HG03521 (cell line): ENCODE data around the gene KIAA0586.
A peak's percentile ranks its signal among the peaks of the same experiment; 100 is the strongest.
"Not testable (repeated sequence)": the region's sequence is repeated elsewhere in the genome, so short reads cannot be mapped to it uniquely, and the experiment has no call there.

Experiments
- ATAC-seq: cut with Tn5 transposase; IDR thresholded peaks from one replicate; pipeline ENCODE4 v1.9.1; 2021; ENCODE audit warnings: mild to moderate bottlenecking, moderate library complexity; ENCODE audit not compliant: unreplicated experiment

KIAA0586 gene

DNA sequence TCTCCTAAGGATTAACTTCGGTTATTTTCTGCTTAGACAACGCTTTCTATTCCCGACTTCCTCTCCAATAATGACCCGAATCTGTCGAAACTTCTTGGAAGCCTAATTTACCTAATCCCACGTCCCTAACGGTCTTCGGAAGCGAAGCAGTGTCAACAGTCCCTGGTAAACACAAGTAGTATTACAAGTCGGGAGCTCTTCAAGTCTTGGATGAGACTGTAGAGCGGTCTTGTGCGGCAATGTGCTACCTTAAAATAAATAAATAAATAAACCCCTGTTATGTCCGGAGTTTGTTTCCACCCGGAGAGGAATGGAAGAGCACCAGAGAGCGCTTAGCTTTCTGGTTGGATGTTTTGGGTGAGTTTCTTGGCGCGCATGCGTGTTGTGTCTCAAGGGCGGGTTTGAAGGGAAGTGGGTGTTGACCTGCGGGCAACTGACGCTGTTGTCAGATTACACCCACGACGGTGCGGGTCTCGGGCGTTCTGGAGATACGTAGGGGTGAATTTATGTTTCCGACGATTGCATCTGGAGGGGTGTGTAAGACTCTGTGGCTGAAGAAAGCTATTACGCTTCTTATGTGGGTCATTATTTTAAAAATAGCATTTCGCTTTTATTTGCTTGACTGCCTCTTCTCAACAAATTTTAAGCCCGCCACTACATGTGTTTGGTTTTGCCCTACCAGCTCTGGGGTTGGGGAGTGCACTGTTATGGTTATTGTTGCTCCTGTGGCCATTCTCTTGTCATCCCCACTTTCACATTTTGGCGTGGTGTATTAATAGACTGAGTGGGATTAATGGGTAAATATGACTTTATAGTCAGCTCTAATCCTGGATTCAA lies at the start of gene KIAA0586, which contains the start of gene TIMM9:
KIAA0586 (plus strand) TSS at position 439 of the 837 bp plus-strand sequence. CDS start 546 bp downstream, outside the sequence.
TIMM9 (minus strand) TSS at position 251 of the 837 bp plus-strand sequence. CDS start 15,586 bp downstream, outside the sequence.
- peak; percentile 88 for ATAC-seq

GRCh38 chr14:58390830-58391229 lies 36.7 kb upstream of the KIAA0586 start:
- no peak for ATAC-seq

DNA sequence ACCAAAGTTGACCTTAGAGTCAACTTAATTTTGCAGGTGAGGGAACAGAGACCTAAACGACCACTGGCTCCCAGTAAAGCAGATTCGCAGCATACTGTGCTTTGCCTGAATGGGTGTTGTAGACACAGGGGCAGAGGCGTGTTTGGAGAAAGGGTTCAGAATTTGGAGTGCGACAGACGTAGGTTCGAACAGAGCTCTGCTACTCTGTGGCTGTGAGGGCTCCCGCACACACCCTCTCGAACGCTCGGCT lies 32.0 kb upstream of the KIAA0586 start:
- no peak for ATAC-seq

GRCh38 chr14:58395812-58396788 lies 31.4 kb upstream of the KIAA0586 start, which contains the start of gene TOMM20L:
Gene TOMM20L (plus strand): TSS chr14:58395930. CDS start chr14:58395958, 28 bp downstream.
- peak; percentile 92 for ATAC-seq

DNA sequence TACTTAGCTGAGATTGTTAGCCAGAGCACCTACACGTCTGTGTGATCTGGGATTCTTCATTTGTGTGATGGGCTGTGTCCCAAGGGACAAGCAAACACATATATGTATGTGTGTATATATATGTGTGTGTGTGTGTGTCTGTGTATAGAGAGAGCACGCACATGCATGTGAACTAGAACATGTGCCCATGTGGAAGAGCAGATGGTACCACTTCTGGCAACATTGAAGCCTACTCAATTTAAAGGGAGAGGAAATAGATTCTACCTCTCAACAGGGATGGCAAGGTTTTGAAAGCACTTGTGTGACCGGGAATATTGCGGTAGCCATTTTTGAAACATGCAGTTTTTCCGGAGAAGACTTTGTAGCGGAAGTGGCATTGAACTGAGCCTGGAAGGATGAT lies 30.4 kb upstream of the KIAA0586 start:
- no peak for ATAC-seq

- ATAC-seq: no peak
Observed at GRCh38 chr14:58398495-58398894, 29.0 kb upstream of the KIAA0586 start.

DNA sequence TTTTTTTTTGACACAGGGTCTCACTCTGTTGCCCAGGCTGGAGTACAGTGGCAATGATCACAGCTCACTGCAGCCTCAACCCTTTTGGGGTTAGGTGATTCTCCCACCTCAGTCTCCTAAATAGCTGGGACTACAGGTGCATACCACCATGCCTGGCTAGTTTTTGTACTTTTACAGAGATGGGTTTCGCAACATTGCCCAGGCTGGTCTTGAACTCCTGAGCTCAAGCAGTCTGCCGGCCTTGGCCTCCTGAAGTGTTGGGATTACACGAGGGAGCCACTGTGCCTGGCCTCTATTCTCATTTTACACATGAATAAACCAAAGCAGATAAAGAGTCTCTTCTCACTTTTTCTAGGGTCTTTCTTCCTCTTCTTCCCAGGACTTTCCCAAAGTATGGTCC lies 28.6 kb upstream of the KIAA0586 start:
- ATAC-seq: no peak

DNA sequence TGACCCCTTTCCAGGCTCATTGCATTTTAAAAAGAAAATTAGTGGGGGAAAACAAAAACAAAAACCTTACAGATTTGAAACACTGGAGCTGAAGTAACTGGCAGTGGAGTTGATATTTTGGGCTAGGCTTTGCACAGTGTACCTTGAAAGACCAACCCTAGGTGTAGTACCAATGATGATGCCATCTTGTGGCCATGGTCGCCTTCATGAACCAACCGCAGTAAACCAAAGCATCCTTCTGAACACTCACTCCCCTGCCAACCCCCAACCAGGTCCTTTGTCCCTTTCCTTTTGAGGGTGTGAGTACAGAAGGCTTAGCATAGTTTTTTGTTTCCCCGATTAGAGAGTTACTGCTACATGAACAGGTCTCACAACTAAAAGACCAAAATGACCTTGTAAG lies 25.9 kb upstream of the KIAA0586 start:
- no peak for ATAC-seq

DNA sequence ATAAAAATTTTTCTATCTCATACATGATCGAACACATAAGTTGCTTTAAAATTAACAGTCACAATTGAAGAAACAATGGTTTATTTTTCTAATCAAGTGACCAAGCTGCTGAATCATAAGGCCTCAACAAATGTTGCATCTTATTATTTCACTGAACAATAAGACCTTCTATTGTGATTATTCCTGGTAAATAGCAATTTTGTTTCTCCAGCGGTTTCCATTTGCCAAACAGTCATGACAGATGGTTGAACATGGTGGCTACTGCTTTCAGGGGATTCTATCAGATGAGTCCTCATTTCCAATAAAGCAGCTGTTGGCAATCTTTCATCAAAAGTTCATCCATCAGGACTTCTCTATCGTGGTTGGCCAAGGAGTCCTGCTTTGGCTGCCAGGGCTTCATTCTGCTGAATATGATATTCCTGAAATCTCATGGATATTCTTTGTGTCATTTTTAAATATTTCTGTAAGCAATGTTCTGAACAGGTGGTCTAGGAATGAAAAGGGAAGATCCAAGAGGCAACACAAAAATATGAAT lies 18.8 kb upstream of the KIAA0586 start:
- no peak for ATAC-seq

DNA sequence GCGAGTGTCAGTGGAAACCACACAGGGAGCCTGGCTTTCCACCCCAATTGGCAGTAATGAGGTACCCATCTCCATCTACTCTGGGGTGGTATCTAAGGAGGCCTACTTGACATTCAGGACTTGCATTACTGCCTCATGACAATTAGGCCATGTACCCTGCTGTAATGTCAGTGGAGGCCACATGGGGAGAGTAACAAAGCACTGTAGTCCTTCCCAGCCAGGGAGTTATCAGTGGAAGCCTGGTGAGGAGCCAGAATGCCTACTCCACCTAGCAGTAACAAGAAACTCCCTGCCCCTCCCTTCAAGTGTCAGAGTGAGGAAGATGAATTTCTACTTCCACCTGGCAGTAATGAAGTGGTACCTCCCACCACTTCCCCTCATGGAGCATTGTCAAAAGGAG lies 12.7 kb upstream of the KIAA0586 start:
- ATAC-seq: no peak

DNA sequence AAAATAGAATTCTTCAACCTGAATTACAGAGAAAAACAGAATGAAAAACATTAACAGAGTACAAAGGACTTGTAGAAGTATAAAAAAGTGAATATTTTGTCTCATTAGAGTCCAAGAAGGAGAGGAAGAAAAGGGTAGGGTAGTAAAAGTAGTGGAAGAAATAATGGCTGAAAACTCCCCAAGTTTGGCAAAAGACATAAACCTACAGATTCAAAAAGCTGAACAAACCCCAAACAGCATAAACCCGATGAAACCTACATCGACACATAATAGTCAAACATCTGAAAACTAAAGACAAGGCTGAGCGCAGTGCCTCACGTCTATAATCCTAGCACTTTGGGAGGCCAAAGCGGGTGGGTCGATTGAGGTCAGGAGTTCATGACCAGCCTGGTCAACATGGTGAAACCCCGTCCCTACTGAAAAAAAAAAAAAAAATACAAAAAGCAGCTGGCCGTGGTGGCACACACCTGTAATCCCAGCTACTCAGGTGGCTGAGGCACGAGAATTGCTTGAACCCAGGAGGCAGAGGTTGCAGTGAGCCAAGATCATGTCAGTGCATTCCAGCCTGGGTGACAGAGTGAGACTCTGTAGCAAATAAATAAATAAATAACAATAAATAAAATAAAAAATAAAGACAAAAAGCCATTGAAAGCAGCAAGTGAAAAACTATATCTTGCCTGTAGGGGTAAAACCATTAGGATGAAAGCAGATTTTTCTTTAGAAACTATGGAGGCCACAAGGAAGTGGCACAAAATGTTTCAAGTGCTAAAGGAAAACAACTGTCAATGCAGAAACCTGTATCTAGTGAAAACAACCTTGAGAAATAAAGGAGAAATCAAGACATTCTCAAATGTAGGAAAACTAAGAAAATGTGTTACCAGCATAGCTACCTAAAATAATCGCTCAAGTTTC lies 11.6 kb upstream of the KIAA0586 start:
- ATAC-seq: no peak

DNA sequence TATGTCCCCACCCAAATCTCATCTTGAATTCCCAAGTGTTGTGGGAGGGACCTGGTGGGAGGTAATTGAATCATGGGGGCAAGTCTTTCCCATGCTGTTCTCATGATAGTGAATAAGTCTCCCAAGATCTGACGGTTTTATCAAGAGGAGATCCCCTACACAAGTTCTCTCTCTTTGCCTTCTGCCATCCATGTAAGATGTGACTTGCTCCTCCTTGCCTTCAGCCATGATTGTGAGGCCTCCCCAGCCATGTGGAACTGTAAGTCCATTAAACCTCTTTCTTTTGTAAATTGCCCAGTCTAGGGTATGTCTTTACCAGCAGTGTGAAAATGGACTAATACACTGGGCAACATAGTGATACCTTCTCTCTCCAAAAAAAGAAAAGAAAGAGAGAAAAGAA lies 10.6 kb upstream of the KIAA0586 start:
- not testable (repeated sequence) for ATAC-seq

DNA sequence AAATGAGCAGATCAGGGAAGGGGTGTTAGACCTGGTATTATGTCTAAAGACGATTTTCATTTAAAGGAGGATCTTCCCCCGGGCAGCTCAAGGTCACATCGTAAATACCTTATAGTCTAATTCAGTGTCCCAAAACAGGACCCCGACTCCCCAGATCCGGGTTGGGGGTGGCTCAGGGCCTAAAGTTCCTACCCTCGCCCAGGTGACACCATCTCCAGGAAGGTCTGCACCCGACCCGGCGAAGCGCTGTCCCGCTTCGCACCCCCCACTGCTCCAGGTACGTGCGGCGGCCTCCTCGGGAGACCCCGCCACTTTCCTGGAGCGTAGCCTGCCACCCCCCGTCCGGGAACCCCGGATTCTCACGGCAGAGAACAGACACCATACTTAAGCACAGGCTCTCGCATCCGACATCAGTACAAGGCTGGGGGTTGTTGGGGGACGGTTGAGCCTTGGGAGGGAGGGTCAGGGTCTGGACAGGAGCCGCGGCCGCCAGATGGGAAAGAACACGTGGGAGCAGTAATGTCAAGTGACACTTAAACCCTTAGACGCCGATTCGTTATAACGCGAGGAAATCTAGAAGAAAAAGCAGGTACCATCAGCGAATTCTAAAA lies 744 bp upstream of the KIAA0586 start:
- peak; percentile 28 for ATAC-seq

GRCh38 chr14:58428118-58428683 lies 682 bp downstream of the KIAA0586 start:
- ATAC-seq: no peak

DNA sequence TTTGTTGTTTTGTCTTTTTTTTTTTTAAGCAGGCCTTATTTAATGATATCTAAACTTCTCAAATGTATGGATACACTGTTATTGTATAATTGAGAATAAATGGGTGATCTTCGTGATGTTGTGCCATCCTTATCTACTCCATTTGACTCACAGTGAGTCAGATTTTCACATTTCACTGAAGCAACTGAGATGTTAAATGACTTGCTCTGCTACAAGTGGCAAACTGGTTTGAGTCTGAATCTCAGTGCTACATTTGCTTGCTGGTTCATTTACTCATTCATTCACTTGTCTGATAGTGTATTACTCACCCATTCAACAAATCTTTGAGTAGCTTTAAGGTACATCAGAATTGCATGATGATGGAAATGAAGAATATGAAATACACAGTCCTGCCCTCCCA lies 2.6 kb downstream of the KIAA0586 start:
- no peak for ATAC-seq

DNA sequence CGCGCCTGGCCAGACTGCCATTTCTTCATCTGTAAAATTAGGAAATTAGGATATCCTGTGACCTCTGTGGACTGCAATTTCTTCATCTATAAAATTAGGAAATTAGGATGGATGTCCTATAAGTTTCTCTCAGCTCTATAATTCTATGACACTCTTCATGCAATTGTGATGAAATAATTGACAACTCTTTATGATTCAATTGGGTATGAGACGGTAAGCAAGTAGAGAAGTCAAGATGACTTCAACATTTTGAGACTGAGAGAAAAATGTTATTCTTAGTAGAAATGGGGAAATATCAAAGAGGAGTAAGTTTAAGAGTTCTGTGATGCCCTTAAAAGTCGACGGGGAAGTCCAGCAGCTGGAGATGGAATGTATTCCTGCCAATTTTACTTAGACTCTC lies 12.0 kb downstream of the KIAA0586 start:
- ATAC-seq: no peak

DNA sequence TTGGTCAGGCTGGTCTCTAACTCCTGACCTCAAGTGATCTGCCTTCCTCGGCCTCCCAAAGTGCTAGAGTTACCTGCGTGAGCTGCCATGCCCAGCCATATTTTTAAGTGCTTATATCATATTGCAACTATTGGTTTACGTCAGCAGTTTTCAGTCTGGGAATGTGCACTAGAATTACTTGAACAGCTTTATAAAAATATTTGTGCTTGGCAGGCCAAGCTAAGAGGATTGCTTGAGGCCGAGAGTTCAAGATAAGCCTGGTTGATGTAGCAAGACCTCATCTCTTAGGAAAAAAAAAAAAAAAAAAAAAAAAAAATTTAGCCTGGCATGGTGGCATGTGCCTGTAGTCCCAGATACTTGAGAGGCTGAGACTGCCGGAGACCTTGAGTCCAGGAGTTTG lies 17.1 kb downstream of the KIAA0586 start:
- ATAC-seq: no peak

- ATAC-seq: no peak
Observed at GRCh38 chr14:58455593-58456265, 28.2 kb downstream of the KIAA0586 start.

GRCh38 chr14:58460772-58461171 lies 33.3 kb downstream of the KIAA0586 start:
- ATAC-seq: no peak
